GM23338 (cell line): ENCODE measurements around the gene ELMO3. TPM values are rescaled to one million over a fixed set of nuclear protein-coding genes. Genes with fewer than 3 reads are reported as not detected.

Experiments
- ATAC-seq: fragments of 200-7000 bp; cut with Tn5 transposase; 3 replicates; pipeline ENCODE4 v1.9.1; 2020
- DNase-seq: peaks from one replicate; pipeline ENCODE4 v3.0.0-alpha.2; 2015; ENCODE audit warnings: low spot score
- H2AFZ ChIP-seq: fragments of 200-600 bp; sonication (generic); 2 replicates; pipeline ENCODE4 v1.8.0; 2016; ENCODE audit warnings: antibody characterized with exemption, mild to moderate bottlenecking, moderate library complexity
- H3F3A ChIP-seq: fragments of 200-600 bp; sonication (generic); replicated peaks from 2 replicates; pipeline ENCODE4 v1.8.0; 2017; ENCODE audit warnings: antibody characterized with exemption, mixed run types, low read depth
- H3K27ac ChIP-seq: fragments of 200-600 bp; sonication (generic); 2 replicates; pipeline ENCODE4 v1.6.1; 2016; ENCODE audit warnings: low read depth
- H3K27me3 ChIP-seq: fragments of 200-600 bp; sonication (generic); 2 replicates; pipeline ENCODE4 v1.8.0; 2016; ENCODE audit warnings: mild to moderate bottlenecking, mixed run types, moderate library complexity; ENCODE audit not compliant: insufficient read depth
- H3K36me3 ChIP-seq: fragments of 200-600 bp; sonication (generic); 2 replicates; pipeline ENCODE4 v1.8.0; 2016; ENCODE audit warnings: mild to moderate bottlenecking; ENCODE audit not compliant: insufficient read depth
- H3K4me1 ChIP-seq: fragments of 200-600 bp; sonication (generic); 2 replicates; pipeline ENCODE4 v1.8.0; 2016; ENCODE audit warnings: mild to moderate bottlenecking, moderate library complexity; ENCODE audit not compliant: insufficient read depth
- H3K4me2 ChIP-seq: fragments of 200-600 bp; sonication (generic); 2 replicates; pipeline ENCODE4 v1.7.1; 2017; ENCODE audit warnings: mixed run types
- H3K4me3 ChIP-seq: fragments of 200-600 bp; sonication (generic); 2 replicates; pipeline ENCODE4 v1.6.1; 2016; ENCODE audit warnings: mixed run types
- H3K79me2 ChIP-seq: fragments of 200-600 bp; sonication (generic); replicated peaks from 2 replicates; pipeline ENCODE4 v1.8.0; 2017; ENCODE audit warnings: mild to moderate bottlenecking; ENCODE audit not compliant: insufficient read depth
- H3K9me2 ChIP-seq: fragments of 200-600 bp; sonication (generic); 2 replicates; pipeline ENCODE4 v1.8.0; 2017; ENCODE audit not compliant: insufficient read depth
- H4K20me1 ChIP-seq: fragments of 200-600 bp; sonication (generic); replicated peaks from 2 replicates; pipeline ENCODE4 v1.8.0; 2017; ENCODE audit warnings: mild to moderate bottlenecking; ENCODE audit not compliant: insufficient read depth
- H3K27ac Mint-ChIP-seq: 2 replicates; pipeline ENCODE4 v1.8.0; 2020; ENCODE audit warnings: inconsistent platforms, mild to moderate bottlenecking, moderate library complexity, mixed read lengths
- H3K27me3 Mint-ChIP-seq: 3 replicates; pipeline ENCODE4 v1.8.0; 2022; ENCODE audit warnings: low read depth, mild to moderate bottlenecking, moderate library complexity, mixed read lengths, inconsistent platforms; ENCODE audit not compliant: insufficient read depth, poor library complexity
- H3K36me3 Mint-ChIP-seq: 3 replicates; pipeline ENCODE4 v1.8.0; 2021; ENCODE audit warnings: low read depth, mild to moderate bottlenecking, inconsistent platforms, moderate library complexity, mixed read lengths
- H3K4me1 Mint-ChIP-seq: 3 replicates; pipeline ENCODE4 v1.8.0; 2020; ENCODE audit warnings: mild to moderate bottlenecking, inconsistent platforms, mixed read lengths
- H3K4me3 Mint-ChIP-seq: 3 replicates; pipeline ENCODE4 v1.8.0; 2021; ENCODE audit warnings: moderate library complexity, mild to moderate bottlenecking, inconsistent platforms, mixed read lengths
- H3K9me3 Mint-ChIP-seq: 3 replicates; pipeline ENCODE4 v1.8.0; 2020; ENCODE audit warnings: moderate library complexity, mild to moderate bottlenecking, inconsistent platforms, mixed read lengths
- EZH2 ChIP-seq: fragments of 200-600 bp; sonication (generic); IDR thresholded peaks from one replicate; pipeline ENCODE4 v1.8.0; 2017; ENCODE audit warnings: antibody characterized with exemption, mild to moderate bottlenecking, low read depth; ENCODE audit not compliant: unreplicated experiment
- JUNB ChIP-seq: IDR thresholded peaks from one replicate; pipeline ENCODE4 v1.6.1; 2016; ENCODE audit warnings: antibody characterized with exemption; ENCODE audit not compliant: unreplicated experiment
- POLR2AphosphoS5 ChIP-seq: IDR thresholded peaks from 2 replicates; pipeline ENCODE4 v1.6.1; 2016; ENCODE audit warnings: antibody characterized with exemption, low read depth
- ZNF114 ChIP-seq: fragments of 250-450 bp; sonication (Bioruptor Pico); IDR thresholded peaks from 2 replicates; pipeline ENCODE4 v1.5.0; 2020; ENCODE audit warnings: mild to moderate bottlenecking, moderate library complexity
- polyA plus RNA-seq: library from polyadenylated mRNA; unstranded; fragments of >200 nt; fragmentation: Nextera tagmentation; extraction: Ambion mirVana; gene quantifications from 2 replicates; pipeline ENCODE4 v1.2.1, GENCODE V29; 2016
- total RNA-seq: library from RNA; depleted of rRNA; stranded (reverse); fragments of >200 nt; shearing (Covaris generic); gene quantifications from 2 replicates; pipeline ENCODE4 v1.2.3, GENCODE V29; 2014
- TF ChIP-seq, protein P1 (sequence below): IDR thresholded peaks from 2 replicates; pipeline ENCODE4 v1.6.1; 2016; ENCODE audit warnings: antibody characterized with exemption
- TF ChIP-seq, protein P2 (sequence below): IDR thresholded peaks from one replicate; pipeline ENCODE4 v1.6.1; 2018; ENCODE audit warnings: antibody characterized with exemption; ENCODE audit not compliant: unreplicated experiment

ELMO3 gene
- total and polyA plus RNA-seq, 2 experiments from 2014 or later, result 4.7 to 16.2 TPM

DNA sequence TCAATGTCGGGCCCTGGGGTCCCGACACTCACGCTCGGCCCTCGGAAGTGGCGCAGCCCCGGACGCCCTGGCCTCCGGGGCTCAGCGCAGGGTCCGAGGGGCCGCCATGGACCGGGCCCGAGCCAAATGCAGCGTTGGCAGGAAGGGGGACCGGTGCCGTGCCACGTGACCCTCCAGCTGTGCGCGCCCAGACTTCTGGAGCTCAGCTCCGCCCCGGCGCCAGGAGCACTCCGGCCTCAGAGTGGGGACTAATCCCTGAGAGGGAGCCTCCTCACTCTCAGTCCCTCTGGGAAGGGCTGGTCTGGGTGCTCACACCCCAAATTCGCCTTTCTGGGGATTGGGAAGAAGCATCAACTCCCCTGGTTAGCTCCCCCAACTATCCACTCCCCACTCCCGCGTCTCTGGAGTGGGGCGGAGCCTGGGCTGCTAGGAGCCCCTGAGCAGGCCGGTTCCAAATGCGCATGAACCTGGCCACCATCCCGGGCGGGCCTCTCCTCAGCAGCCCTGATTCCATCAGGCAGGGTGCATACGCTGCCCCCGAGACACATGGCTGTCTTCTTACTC, 48.0 kb upstream of the ELMO3 start, which contains the start of gene B3GNT9:
B3GNT9 (minus strand) TSS at position 166 of the 564 bp plus-strand sequence. CDS start 513 bp downstream, outside the sequence.
- Histone ChIP-seq H3K36me3 (no peaks in the 10 kb centered on the region), H4K20me1 (peaks cover 4% of the 10 kb centered on the region; the same call in 1 of the 2 replicates), H3K4me3 (peak within 1 kb of the TSS; percentile 77), H2AFZ (peak within 1 kb of the TSS; percentile 97), H3K4me1 (peaks cover 9% of the 10 kb centered on the region; the same call in 1 of the 2 replicates), H3K27me3 (peaks cover 79% of the 10 kb centered on the region), H3K4me2 (peak within 1 kb of the TSS; percentile 94), H3K79me2 (no peaks in the 10 kb centered on the region), H3K9me2 (no peaks in the 10 kb centered on the region), H3K27ac (no peak within 1 kb of the TSS), H3F3A (0 out of 2 replicates have a peak, but pooled peaks cover 7% of the 10 kb centered on the region)
- Mint-ChIP-seq H3K4me3 (peak within 1 kb of the TSS; percentile 75), H3K27me3 (peaks cover 59% of the 10 kb centered on the region), H3K27ac (no peak within 1 kb of the TSS), H3K36me3 (peaks cover 12% of the 10 kb centered on the region), H3K9me3 (no peaks in the 10 kb centered on the region), H3K4me1 (peaks cover 10% of the 10 kb centered on the region; the same call in 2 of the 3 replicates)
- peak; percentile 38 for ATAC-seq
- TF ChIP-seq, protein P1, sequence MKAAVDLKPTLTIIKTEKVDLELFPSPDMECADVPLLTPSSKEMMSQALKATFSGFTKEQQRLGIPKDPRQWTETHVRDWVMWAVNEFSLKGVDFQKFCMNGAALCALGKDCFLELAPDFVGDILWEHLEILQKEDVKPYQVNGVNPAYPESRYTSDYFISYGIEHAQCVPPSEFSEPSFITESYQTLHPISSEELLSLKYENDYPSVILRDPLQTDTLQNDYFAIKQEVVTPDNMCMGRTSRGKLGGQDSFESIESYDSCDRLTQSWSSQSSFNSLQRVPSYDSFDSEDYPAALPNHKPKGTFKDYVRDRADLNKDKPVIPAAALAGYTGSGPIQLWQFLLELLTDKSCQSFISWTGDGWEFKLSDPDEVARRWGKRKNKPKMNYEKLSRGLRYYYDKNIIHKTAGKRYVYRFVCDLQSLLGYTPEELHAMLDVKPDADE, result no peak
- TF ChIP-seq ZNF114 (CRISPR knock-in tag), result no peak
- TF ChIP-seq JUNB, result no peak
- peak; percentile 73 for TF ChIP-seq POLR2AphosphoS5
- TF ChIP-seq, protein P2, sequence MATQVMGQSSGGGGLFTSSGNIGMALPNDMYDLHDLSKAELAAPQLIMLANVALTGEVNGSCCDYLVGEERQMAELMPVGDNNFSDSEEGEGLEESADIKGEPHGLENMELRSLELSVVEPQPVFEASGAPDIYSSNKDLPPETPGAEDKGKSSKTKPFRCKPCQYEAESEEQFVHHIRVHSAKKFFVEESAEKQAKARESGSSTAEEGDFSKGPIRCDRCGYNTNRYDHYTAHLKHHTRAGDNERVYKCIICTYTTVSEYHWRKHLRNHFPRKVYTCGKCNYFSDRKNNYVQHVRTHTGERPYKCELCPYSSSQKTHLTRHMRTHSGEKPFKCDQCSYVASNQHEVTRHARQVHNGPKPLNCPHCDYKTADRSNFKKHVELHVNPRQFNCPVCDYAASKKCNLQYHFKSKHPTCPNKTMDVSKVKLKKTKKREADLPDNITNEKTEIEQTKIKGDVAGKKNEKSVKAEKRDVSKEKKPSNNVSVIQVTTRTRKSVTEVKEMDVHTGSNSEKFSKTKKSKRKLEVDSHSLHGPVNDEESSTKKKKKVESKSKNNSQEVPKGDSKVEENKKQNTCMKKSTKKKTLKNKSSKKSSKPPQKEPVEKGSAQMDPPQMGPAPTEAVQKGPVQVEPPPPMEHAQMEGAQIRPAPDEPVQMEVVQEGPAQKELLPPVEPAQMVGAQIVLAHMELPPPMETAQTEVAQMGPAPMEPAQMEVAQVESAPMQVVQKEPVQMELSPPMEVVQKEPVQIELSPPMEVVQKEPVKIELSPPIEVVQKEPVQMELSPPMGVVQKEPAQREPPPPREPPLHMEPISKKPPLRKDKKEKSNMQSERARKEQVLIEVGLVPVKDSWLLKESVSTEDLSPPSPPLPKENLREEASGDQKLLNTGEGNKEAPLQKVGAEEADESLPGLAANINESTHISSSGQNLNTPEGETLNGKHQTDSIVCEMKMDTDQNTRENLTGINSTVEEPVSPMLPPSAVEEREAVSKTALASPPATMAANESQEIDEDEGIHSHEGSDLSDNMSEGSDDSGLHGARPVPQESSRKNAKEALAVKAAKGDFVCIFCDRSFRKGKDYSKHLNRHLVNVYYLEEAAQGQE, result no peak
- DNase-seq, result peak; percentile 84

DNA sequence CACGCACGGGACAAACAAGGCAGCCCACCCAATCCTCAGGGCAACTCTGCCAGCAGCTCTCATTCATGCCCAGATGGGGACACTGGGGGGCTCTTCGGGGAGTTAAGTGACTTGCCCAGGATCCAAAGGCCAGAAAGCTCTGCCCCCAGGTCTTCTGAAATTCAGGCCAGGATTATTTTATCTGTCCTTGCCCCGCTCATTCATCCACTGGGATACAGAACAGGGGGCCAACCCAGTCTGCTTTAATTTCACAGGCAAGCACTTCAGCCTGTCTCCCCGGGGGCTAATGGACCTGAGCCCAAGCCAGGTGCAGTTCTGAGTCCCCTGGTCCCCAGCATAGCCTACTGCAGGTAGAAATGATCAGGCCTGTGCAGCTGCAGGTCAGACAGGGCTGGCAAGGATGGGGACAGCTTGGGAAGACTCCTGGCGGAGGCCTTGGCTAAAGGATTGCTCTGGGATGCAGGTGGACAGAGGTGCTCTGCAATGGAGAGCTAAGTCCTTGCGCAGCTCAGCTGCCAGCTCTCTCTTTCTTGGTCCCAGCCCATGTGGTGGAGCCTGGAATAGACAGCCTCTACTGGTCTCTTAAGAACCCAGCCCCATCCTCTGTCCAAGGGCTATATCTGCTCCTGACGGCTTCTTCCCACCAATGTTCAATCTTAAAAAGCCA, 47.4 kb upstream of the ELMO3 start:
- Histone ChIP-seq H3K27ac (no peak overlapping the region), H3K9me2 (no peaks in the 10 kb centered on the region), H3K4me2 (peak overlapping the region; percentile 94), H4K20me1 (peaks cover 5% of the 10 kb centered on the region; the same call in 1 of the 2 replicates), H3K27me3 (peaks cover 85% of the 10 kb centered on the region), H3K79me2 (no peaks in the 10 kb centered on the region), H3K4me1 (peaks cover 9% of the 10 kb centered on the region; the same call in 1 of the 2 replicates), H3K4me3 (peak overlapping the region; percentile 77), H3K36me3 (no peaks in the 10 kb centered on the region), H2AFZ (peak overlapping the region; percentile 97), H3F3A (0 out of 2 replicates have a peak, but pooled peaks cover 7% of the 10 kb centered on the region)
- peak overlapping the region; percentile 75 for H3K4me3 Mint-ChIP-seq
- DNase-seq (peak; percentile 40), ATAC-seq (no peak)
- no peak overlapping the region for H3K27ac Mint-ChIP-seq
- peaks cover 65% of the 10 kb centered on the region for H3K27me3 Mint-ChIP-seq
- peaks cover 10% of the 10 kb centered on the region; the same call in 2 of the 3 replicates for H3K4me1 Mint-ChIP-seq
- no peak for TF ChIP-seq POLR2AphosphoS5
- TF ChIP-seq EZH2, result peak; percentile 45
- H3K9me3 Mint-ChIP-seq, result no peaks in the 10 kb centered on the region
- H3K36me3 Mint-ChIP-seq, result peaks cover 6% of the 10 kb centered on the region
